Thymus (tissue), 11 donors: Measurements from ENCODE around the gene GLIPR2. TPM values are rescaled to one million over a fixed set of nuclear protein-coding genes. Genes with fewer than 3 reads are reported as not detected.
"Not testable (repeated sequence)": the region's sequence is repeated elsewhere in the genome, so short reads cannot be mapped to it uniquely, and the experiment has no call there.

Experiments
- DNase-seq, 9 donors: peaks; one replicate each; pipeline ENCODE4 v3.0.0-alpha.2; 2013; ENCODE audit warnings: low spot score in 9 of 9, low read depth in 6 of 9, missing footprints in 1 of 9
- H3K27ac ChIP-seq, 2 donors: one replicate each; pipeline ENCODE4 v1.5.1; 2013; ENCODE audit warnings: control low read depth in 1 of 2, low read depth in 1 of 2, low read length in 1 of 2, mild to moderate bottlenecking in 1 of 2, moderate library complexity in 1 of 2
- H3K27me3 ChIP-seq, 2 donors: one replicate each; pipeline ENCODE4 v1.5.1; 2013; ENCODE audit warnings: low read length in 1 of 2; ENCODE audit not compliant: control insufficient read depth in 2 of 2, insufficient read depth in 1 of 2
- H3K36me3 ChIP-seq, 2 donors: one replicate each; pipeline ENCODE4 v1.5.1; 2013; ENCODE audit warnings: low read length in 1 of 2, mild to moderate bottlenecking in 1 of 2, moderate library complexity in 1 of 2; ENCODE audit not compliant: control insufficient read depth in 2 of 2, insufficient read depth in 2 of 2
- H3K4me1 ChIP-seq, 2 donors: one replicate each; pipeline ENCODE4 v1.5.1; 2013; ENCODE audit warnings: low read length in 2 of 2; ENCODE audit not compliant: control insufficient read depth in 2 of 2, insufficient read depth in 2 of 2
- H3K4me3 ChIP-seq, 2 donors: one replicate each; pipeline ENCODE4 v1.5.1; 2013; ENCODE audit warnings: low read length in 2 of 2, control low read depth in 1 of 2, mild to moderate bottlenecking in 1 of 2
- H3K9me3 ChIP-seq, 2 donors: one replicate each; pipeline ENCODE4 v1.5.1; 2013; ENCODE audit warnings: low read length in 1 of 2, mild to moderate bottlenecking in 1 of 2; ENCODE audit not compliant: control insufficient read depth in 2 of 2, insufficient read depth in 1 of 2
- WGBS: extraction: QIAGEN DNeasy Blood & Tissue Kit; methylation state at CpG from one replicate; pipeline ENCODE4 v1.1.7; 2013; 5-methylcytosine and 5-hydroxymethylcytosine counted together
- polyA plus RNA-seq: library from polyadenylated mRNA; stranded (reverse); fragments of 200-250 nt; gene quantifications from one replicate; pipeline ENCODE4 v1.2.3, GENCODE V29; 2013
- total RNA-seq: library from RNA; stranded (reverse); fragments of 120-200 nt; gene quantifications from one replicate; pipeline ENCODE4 v1.2.4, GENCODE V29; 2013
- donor health status: healthy.

GLIPR2 gene
- total and polyA plus RNA-seq, 2 donors, result 19.8 to 27.0 TPM

GRCh38 chr9:36154331-36154952 is 17.9 kb downstream of the GLIPR2 start:
- Histone ChIP-seq H3K4me3 (no peak overlapping the region), H3K4me1 (peaks cover 28 to 39% of the 10 kb centered on the region in 2 donors), H3K9me3 (peaks cover 1 to 7% of the 10 kb centered on the region in 2 donors), H3K27ac (peak overlapping the region; percentile 52 to 69), H3K36me3 (no peaks in the 10 kb centered on the region), H3K27me3 (no peaks in the 10 kb centered on the region)
- WGBS, result 50% methylated on average over 11 of the region's 11 CpGs
- peak in 1 of 9 donors; percentile 17 for DNase-seq

- WGBS, result 90% methylated on average over 6 of the region's 6 CpGs
- peaks cover 24 to 27% of the 10 kb centered on the region in 2 donors for H3K4me1 ChIP-seq
- no peak overlapping the region for H3K27ac ChIP-seq
- no peak overlapping the region for H3K4me3 ChIP-seq
- H3K36me3 ChIP-seq, result no peaks in the 10 kb centered on the region
- DNase-seq, result no peak
- H3K9me3 ChIP-seq, result peaks cover 1 to 7% of the 10 kb centered on the region in 2 donors
- no peaks in the 10 kb centered on the region for H3K27me3 ChIP-seq
Observed at GRCh38 chr9:36156116-36156515, 19.6 kb downstream of the GLIPR2 start.

- Histone ChIP-seq H3K9me3 (peaks cover 1 to 7% of the 10 kb centered on the region in 2 donors), H3K36me3 (no peaks in the 10 kb centered on the region), H3K4me3 (no peak overlapping the region), H3K27me3 (no peaks in the 10 kb centered on the region), H3K4me1 (peaks cover 7 to 10% of the 10 kb centered on the region in 2 donors), H3K27ac (no peak overlapping the region)
- DNase-seq, result no peak
- WGBS, result 89% methylated on average over 2 of the region's 2 CpGs
Observed at GRCh38 chr9:36158122-36158521, 21.6 kb downstream of the GLIPR2 start.

- H3K27ac ChIP-seq, result no peak overlapping the region
- H3K4me3 ChIP-seq, result no peak overlapping the region
- peaks cover 4 to 14% of the 10 kb centered on the region in 2 donors for H3K4me1 ChIP-seq
- no peaks in the 10 kb centered on the region for H3K27me3 ChIP-seq
- H3K9me3 ChIP-seq, result peaks cover 1 to 7% of the 10 kb centered on the region in 2 donors
- 97% methylated on average over 7 of the region's 7 CpGs for WGBS
- H3K36me3 ChIP-seq, result no peaks in the 10 kb centered on the region
- DNase-seq, result no peak
Observed at GRCh38 chr9:36158917-36159316, 22.4 kb downstream of the GLIPR2 start.

GRCh38 chr9:36159509-36159908 is 23.0 kb downstream of the GLIPR2 start:
- H3K36me3 ChIP-seq, H3K27ac ChIP-seq, H3K4me3 ChIP-seq, H3K27me3 ChIP-seq, H3K9me3 ChIP-seq, DNase-seq: not testable (repeated sequence)
- H3K4me1 ChIP-seq, result peaks cover 4 to 18% of the 10 kb centered on the region in 2 donors
- WGBS, result 98% methylated on average over 4 of the region's 4 CpGs

- not testable (repeated sequence) for H3K27ac ChIP-seq, H3K9me3 ChIP-seq, DNase-seq, H3K4me3 ChIP-seq, H3K27me3 ChIP-seq, H3K36me3 ChIP-seq
- H3K4me1 ChIP-seq, result peaks cover 3 to 20% of the 10 kb centered on the region in 2 donors
- 92% methylated on average over 11 of the region's 11 CpGs for WGBS
Observed at GRCh38 chr9:36160126-36160525, 23.6 kb downstream of the GLIPR2 start.

- Histone ChIP-seq H3K27ac (no peak overlapping the region), H3K4me1 (peaks cover 3 to 21% of the 10 kb centered on the region in 2 donors), H3K36me3 (no peaks in the 10 kb centered on the region), H3K27me3 (peaks cover 0 to 1% of the 10 kb centered on the region in 2 donors), H3K9me3 (peaks cover 1 to 5% of the 10 kb centered on the region in 2 donors), H3K4me3 (no peak overlapping the region)
- 98% methylated on average over 2 of the region's 2 CpGs for WGBS
- DNase-seq, result no peak
Observed at GRCh38 chr9:36161187-36161586, 24.7 kb downstream of the GLIPR2 start.

GRCh38 chr9:36162211-36162738 is 25.7 kb downstream of the GLIPR2 start:
- Histone ChIP-seq H3K27me3 (peaks cover 0 to 3% of the 10 kb centered on the region in 2 donors), H3K4me1 (peaks cover 3 to 27% of the 10 kb centered on the region in 2 donors), H3K9me3 (no peaks in the 10 kb centered on the region), H3K4me3 (no peak overlapping the region), H3K27ac (no peak overlapping the region), H3K36me3 (no peaks in the 10 kb centered on the region)
- no peak for DNase-seq
- 93% methylated on average over 17 of the region's 17 CpGs for WGBS

GRCh38 chr9:36163049-36163785 is 26.7 kb downstream of the GLIPR2 start:
- 85% methylated on average over 9 of the region's 9 CpGs for WGBS

More at GRCh38 chr9:36163049-36163785, 26.7 kb downstream of the GLIPR2 start:
- Histone ChIP-seq H3K4me3 (no peak overlapping the region), H3K36me3 (no peaks in the 10 kb centered on the region), H3K4me1 (peaks cover 3 to 27% of the 10 kb centered on the region in 2 donors), H3K27ac (peak overlapping the region in 1 of 2 donors; percentile 63), H3K27me3 (peaks cover 0 to 3% of the 10 kb centered on the region in 2 donors), H3K9me3 (no peaks in the 10 kb centered on the region)
- DNase-seq, result no peak
